Fibroblast of villous mesenchyme (primary cell): ENCODE results near the gene GPR31. TPM values are rescaled to one million over a fixed set of nuclear protein-coding genes. Genes with fewer than 3 reads are reported as not detected.

ENCODE experiments used
- DNase-seq: peaks from one replicate; pipeline ENCODE4 v3.0.0-alpha.2; 2010; ENCODE audit warnings: low read depth
- H3K4me3 ChIP-seq: 2 replicates; pipeline ENCODE4 v1.5.1; 2011; ENCODE audit warnings: low read depth, mild to moderate bottlenecking, low read length
- total RNA-seq: library from RNA; depleted of rRNA; stranded (reverse); fragments of >200 nt; gene quantifications from 2 replicates; pipeline ENCODE4 v1.2.3, GENCODE V29; 2012
- TF ChIP-seq, protein P1 (sequence below): IDR thresholded peaks from 2 replicates; pipeline ENCODE4 v1.5.1; 2012; ENCODE audit warnings: low read depth, mild to moderate bottlenecking, low read length; ENCODE audit not compliant: insufficient read depth

Gene GPR31
- total RNA-seq, 1 donor = not detected

GRCh38 chr6:167137081-167137480 lies 20.7 kb downstream of the GPR31 start:
- DNase-seq = no peak
- no peak overlapping the region for H3K4me3 ChIP-seq
- TF ChIP-seq, protein P1, sequence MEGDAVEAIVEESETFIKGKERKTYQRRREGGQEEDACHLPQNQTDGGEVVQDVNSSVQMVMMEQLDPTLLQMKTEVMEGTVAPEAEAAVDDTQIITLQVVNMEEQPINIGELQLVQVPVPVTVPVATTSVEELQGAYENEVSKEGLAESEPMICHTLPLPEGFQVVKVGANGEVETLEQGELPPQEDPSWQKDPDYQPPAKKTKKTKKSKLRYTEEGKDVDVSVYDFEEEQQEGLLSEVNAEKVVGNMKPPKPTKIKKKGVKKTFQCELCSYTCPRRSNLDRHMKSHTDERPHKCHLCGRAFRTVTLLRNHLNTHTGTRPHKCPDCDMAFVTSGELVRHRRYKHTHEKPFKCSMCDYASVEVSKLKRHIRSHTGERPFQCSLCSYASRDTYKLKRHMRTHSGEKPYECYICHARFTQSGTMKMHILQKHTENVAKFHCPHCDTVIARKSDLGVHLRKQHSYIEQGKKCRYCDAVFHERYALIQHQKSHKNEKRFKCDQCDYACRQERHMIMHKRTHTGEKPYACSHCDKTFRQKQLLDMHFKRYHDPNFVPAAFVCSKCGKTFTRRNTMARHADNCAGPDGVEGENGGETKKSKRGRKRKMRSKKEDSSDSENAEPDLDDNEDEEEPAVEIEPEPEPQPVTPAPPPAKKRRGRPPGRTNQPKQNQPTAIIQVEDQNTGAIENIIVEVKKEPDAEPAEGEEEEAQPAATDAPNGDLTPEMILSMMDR = no peak

DNA sequence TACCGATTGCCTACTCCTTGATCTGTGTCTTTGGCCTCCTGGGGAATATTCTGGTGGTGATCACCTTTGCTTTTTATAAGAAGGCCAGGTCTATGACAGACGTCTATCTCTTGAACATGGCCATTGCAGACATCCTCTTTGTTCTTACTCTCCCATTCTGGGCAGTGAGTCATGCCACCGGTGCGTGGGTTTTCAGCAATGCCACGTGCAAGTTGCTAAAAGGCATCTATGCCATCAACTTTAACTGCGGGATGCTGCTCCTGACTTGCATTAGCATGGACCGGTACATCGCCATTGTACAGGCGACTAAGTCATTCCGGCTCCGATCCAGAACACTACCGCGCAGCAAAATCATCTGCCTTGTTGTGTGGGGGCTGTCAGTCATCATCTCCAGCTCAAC lies 21.4 kb downstream of the GPR31 start:
- TF ChIP-seq, protein P1 = no peak
- DNase-seq = no peak
- H3K4me3 ChIP-seq = no peak overlapping the region

GRCh38 chr6:167134448-167135328 lies 23.1 kb downstream of the GPR31 start:
- no peak for DNase-seq
- TF ChIP-seq, protein P1 = no peak
- H3K4me3 ChIP-seq = no peak overlapping the region

DNA sequence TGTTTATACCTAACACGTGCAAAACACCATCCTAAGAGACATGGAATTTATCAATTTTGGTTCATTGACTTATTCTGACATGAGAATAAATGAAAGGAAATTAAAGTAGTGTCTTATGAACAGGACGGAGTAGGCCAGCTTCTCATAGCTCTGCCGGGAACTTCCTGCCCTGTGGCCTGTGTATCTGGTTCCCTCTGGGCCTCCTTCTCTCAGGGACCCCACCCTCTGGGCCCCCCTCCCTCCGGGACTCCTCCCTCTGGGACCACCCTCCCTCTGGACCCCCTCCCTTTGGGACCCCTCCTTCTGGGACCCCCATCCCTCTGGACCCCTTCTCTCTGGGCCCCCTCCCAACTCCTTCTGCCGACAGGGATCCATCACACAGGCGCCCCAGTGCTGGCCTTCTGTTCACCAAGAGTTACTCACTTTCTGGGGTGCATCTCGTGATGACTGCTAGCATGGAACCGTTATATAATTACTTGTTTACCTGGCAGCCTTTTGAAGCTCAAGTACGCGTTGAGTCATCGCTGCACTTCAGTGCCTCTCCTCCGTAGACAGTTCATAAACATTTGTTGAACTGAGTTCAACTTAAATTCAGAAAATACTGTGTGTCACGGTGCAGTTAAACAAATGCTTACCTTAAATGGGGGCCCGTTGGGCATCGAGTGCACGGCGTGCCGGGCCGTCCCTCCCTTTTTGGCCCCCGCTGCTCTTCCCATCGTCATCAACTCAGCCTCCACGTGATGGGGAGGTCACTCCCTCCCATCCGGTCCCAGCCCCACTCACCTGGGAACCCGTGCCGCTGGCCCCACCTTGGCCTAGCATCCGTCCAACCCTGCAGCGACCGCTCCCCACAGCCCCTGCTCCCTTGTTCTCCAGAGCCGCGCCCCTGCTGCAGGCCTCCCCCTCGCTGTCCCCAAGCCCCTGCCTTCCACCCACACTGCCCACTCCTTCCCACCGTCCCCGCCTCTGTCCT lies 26.8 kb downstream of the GPR31 start:
- TF ChIP-seq, protein P1 = no peak
- no peak for DNase-seq
- no peak overlapping the region for H3K4me3 ChIP-seq

- no peak for DNase-seq
- H3K4me3 ChIP-seq = no peak overlapping the region
- TF ChIP-seq, protein P1 = no peak
These were observed 27.6 kb downstream of the GPR31 start for GRCh38 chr6:167130008-167130677.

GRCh38 chr6:167129562-167129961 lies 28.2 kb downstream of the GPR31 start:
- TF ChIP-seq, protein P1 = no peak
- no peak overlapping the region for H3K4me3 ChIP-seq
- no peak for DNase-seq
